NCI-H2171 (cell line): ENCODE results near the gene MROH8.

Experiments used
- DNase-seq: peaks from one replicate; lab custom pipeline; 2025; lab: John Stamatoyannopoulos, UW

The MROH8 gene

DNA sequence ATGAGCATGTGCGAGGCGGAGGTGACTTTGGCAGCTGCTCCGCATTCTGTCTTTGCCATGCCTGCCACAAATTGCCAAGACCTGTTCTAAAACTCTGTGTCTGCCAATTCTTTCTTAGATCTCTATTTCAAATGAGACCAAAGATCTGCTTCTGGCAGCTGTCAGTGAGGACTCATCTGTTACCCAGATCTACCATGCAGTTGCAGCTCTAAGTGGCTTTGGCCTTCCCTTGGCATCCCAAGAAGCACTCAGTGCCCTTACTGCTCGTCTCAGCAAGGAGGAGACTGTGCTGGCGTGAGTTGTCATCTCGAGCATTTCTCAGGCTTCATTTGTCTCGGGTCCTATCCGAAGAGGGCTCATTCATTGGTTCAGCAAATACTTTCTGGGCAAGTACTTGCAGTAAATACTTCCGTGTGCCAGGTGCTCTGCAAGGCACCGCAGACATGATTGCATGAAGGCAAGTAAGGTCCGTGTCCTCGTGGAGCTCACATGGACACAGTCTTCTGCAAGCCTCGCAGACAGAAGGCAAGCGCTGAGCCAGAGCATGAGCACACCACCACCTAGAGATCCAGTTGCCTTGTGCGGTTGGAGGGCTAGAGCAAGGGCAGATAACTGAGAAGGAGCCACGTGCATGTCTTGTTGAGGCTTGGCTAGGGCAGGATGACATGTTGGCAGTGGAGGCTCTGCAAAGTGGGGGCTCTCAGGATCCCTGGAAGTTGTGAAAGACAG, 19.7 kb upstream of the MROH8 start:
- no peak for DNase-seq

DNA sequence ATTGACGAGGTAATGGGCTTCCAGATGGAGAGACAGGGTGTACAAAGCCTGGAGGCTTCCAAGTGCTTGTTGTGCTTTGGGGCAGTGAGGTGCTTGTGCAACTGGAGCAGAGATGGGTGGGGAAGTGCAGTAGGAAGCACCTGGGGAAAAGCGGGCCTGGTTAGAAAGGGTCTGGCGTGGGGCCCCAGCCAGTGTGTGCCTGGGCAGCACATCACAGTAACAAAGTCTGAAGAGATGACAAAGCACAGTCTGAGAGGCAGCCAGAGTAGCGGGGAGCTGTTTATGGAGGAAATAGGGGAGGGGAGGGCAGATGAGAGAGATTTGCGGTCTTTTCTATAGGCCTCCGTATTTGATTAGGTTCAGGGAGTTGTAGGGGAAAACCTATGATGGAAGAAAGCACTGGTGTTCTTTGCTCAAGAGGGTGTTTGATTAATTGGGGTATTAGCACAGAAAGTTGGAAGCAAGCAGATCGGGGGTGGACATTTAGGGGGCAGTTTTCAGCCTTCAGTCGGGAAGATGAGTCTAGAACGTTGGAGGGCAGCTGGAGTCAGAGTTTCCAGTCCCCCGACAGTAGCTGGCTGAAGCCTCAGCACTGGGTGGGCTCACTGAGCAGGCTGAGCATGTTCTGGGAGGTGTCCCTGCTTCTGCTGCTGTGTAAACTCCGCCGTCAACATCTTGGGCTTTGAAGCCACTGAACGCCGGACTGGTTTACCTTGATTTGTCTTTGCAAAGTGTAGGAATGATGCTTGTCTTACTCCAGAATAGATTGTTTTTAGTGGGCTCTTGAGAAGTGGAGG, 15.5 kb upstream of the MROH8 start:
- DNase-seq: no peak

DNA sequence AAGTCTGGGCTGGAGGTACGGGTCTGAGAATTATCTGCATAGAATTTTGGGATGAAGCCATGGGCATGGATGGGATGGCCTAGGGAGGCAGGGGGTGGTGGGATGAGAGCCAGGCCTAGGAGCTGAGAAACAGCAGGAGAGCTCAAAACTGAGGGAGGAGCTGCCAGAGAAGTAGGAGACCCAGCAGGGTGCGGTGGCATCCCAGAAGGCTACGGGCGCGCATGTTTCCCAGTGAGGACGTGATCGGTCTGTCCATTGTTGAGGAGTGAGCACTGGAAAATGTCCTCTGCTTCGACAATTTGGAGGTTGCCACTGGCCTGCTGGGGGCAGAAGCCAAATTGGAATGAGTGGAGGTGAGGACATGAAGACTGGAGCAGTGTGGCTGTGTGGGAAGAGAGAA, 14.5 kb upstream of the MROH8 start:
- DNase-seq: no peak

DNA sequence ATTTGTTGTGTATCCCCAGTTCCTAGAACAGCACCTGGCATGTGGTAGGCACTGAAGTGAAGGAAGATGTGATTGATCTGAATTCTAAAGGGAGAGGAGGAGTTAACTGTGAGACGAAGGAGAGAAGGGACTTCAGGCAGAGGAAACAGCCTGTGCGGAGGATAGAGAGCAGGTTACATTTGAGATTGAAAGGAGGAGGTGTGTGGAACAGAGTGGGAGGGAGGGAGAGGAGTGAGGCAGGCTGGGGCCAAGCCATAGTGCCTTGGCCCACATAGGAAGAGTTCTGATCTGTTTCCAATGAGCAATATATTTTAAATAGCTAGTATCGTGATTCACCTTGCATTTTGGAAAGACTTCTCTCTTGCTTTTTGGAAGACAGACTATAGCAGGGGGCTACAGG, 13.9 kb upstream of the MROH8 start:
- no peak for DNase-seq

DNA sequence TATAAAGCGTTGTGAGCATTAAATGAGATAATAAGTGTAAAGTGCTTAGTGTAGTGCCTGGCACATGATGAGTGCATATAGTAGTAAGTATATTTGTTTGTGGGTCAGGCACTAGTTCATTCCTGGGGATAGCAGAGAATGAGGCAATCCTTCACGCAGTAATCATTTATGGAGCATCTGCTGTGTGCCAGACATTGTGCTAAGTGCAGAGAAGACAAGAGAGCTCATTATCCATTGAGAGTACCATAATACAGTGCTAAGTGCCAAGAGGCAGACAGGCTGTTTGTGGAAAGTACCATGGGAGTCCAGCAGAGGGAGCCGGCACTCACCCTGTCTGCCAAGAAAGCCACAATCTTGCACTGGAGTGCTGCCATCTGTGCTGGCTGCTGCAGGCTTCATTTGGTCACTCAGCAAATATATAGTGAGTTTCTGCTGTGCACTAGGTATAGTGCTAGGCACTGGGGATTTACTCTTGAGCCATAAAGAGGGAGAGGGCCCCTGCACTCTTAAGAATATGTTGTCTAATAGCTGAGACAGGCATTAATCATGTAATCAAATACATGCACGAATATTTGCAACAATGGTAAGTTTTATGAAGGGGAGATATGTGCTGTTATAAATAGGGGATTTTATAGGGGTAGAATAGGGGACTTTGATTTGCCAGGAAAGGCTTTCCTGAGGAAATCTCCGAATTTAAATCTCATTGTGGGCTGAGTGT, 12.9 kb upstream of the MROH8 start:
- DNase-seq: peak; percentile 72

DNA sequence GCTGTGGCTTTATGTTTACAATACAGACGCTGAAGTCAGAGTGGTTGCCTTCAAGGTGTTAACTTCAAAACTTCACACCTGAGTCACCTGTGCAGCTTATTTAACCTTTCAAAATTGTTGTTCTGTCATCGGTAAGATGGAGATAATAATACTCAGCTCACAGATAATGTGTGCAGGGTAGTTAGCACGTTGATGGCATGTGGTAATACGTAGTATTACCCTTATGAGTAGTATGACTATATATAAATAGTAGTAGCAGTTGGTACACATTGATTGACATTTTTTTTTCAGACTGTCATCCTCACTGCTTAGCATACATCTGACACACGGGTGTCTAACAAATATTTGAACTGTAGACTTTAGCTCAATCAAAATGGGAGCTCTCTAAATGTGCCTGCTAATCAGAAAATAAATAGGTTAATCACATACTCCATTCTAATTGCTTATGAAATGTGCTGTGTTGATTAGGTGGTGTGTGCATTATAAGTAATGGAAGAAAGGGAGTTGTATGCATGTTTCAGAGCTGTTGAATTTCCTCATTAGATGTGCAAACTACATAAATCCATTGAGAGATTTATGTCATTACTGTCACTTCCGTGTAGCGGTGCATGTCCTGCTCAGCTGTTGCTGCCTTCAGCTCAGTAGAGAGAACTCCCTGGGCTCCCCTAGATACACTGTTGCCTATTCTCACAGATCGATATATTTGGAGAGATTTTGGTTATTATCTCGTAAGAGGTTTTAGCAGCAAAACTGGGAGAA, 11.2 kb upstream of the MROH8 start:
- no peak for DNase-seq

DNA sequence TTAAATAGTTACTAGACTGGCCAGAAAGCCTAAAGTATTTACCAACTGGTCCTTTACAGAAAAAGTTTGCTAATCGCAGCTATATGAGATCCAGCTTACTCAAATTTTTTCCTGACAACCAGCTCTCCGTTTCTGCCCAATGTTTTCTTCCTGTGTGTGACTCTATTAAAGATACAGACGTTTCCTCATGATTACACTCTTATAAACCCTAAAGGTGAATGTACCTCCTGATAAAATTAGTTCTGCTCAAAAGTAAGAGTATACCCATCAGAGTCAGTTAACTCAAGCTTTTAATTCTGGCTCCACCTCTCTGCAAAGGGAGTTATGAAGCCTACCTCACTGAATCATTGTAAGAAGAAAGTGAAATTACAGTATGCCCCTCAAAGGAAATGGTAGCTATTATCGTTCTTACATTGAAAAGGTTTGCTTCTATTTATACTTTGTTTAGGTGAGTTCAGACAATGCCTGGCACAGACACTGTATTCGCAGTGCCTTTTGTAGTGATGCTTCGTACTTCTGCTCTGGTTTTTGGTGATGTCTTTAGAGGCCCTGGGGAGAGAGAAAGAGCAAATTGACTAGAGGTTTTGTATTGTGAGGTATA, 10.2 kb upstream of the MROH8 start:
- DNase-seq: no peak

DNA sequence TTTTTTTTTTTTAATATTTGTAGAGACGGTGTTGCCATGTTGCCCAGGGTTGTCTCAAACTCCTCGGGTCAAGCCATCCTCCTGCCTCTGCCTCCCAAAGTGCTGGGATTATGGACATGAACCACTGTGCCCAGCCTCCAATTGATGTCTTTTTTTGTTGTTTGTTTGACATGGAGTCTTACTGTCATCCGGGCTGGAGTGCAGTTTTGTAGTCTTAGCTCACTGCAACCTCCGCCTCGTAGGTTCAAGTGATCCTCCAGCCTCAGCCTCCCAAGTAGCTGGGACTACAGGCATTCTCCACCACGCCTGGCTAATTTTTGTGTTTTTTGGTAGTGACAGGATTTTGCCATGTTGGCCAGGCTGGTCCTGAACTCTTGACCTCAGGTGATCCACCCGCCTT, 9.4 kb upstream of the MROH8 start:
- DNase-seq: no peak

DNA sequence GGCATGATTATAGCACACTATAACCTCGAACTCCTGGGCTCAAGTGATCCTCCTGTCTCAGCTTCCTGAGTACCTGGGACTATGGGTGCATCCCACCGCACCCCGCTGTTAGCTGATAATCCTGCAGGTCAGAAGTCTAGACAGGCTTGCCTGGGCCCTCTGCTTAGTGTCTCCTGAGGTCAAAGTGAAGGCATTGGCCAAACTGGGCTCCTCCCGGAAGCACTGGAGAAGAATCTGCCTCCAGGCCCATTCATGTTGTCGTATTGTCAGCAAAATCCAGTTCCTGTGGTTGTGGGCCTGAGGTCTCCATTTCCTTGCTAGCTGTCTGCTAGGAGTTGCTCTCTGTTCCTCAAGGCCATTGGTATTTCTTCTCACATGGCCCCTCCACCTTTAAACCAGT, 6.3 kb upstream of the MROH8 start:
- DNase-seq: no peak

DNA sequence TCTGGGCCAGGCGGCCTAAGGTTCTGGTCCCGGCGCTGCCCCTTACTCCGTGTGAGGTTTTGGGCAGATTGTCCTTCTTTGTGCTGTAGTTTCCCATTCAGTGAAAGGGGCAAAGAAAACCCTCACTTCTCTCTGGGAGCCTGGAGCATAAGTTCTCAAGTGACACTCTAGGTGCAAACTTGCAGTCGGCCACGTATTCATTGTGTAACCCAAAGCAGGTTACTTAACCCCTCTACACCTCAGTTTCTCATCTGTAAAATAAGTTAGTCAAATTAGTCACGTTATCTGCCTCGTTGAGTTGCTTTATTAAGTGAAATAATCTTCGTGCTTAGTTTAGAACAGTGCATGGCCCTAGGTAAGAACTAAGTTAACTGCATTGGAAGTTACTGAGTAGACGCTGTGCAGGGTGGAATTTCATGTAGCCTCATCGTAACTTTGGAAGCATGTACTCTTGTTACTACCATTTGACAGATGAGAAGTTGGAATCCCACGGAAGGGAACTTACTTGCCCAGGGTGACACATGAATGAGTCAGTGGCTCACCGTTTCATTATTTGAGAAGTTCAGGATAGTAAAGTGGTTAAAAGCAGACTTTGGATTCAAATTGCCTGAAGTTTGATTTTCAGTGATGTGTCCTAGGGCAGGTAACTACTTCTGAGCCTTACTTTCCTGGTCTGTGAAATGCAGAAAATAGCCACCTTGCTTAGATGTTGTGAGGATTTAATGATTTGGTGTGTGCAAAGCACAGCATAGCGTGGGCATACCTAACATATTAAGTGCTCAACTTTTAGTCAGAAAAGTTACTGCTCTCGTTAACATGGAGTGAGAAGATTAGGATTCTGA, 556 bp upstream of the MROH8 start:
- DNase-seq: no peak

DNA sequence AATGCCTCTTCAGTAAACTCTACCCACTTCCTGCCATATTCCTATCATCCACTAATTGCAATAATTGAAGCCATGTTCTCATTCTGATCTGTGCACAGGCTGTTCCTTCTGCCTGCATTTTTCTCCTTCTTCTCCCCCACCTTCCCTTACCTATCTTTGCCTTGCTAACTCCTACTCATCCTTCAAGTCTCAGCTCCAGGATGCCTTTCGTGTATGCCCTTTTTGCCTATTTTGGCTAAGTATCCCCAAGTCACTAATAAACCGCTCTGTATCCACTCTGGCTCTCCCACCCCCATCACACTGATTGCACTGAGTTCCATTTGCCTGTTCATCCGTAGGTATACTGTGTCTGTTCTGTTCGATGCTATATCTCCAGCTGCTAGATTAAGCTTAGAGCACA, 6.5 kb downstream of the MROH8 start:
- DNase-seq: no peak

DNA sequence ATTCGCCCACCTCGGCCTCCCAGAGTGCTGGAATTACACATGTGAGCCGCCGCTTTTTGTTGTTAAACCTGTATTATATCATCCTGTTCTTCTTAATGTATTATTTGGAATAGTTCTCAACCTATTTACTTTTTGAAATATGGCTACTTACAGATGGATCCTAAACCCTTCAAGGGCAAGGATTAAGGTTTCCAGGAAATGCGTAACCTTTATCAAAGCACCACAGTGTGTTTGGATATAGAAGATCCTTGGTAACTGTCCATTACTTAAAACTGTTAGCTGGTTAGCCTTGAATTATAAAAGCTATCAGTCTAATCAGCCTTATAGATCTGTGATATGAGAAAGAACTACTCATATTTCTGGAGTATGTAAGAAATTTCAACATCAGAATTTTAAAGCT, 12.5 kb downstream of the MROH8 start:
- no peak for DNase-seq

DNA sequence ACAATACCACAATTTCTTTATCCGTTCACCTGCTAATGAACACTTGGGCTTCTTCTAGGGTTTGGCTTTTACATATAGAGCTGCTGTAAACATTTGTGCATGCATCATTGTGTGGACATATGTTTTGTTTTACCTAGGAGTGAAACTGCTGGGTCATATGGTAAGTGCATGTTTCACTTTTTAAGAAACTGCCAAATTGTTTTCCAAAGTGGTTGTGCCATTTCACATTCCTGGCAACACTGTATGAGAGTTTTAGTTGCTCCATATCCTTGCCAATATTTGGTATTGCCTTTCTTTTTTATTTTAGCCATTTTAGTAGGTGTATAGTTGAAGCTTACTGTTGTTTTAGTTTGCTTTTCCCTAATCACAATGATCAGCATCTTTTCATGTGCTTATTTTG, 14.3 kb downstream of the MROH8 start:
- no peak for DNase-seq

DNA sequence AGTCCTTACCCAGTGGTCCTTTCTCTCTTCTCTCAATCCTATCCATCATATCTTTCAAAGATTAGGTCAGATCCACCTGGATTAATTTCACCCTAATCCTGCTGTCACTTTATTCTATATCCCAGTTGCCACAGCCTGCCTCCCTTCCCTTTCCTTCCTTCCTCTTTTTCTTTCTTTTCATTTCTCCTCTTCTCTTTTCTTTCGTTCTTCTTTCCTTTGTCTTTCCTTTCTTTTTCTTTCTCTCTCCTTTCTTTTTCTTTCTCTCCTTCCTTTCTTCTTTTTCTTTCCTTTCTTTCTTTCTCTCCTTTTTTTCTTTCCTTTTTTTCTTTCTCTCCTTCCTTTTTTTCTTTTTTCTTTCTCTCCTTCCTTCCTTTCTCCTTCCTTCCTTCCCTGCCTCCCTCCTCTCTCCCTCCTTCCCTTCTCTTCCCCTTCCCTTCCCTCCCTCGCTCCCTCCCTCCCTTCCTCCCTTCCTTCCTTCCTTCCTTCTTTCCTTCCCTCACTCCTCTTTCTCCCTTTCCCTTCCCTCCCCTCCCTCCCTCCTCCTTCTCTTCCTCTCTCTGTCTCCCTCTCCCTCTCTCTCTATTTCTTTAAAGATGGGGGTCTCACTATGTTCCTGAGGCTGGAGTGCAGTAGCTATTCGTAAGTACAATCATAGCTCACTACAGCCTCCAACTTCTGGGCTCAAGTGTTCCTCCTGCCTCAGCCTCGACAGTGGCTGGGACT, 15.4 kb downstream of the MROH8 start:
- no peak for DNase-seq

DNA sequence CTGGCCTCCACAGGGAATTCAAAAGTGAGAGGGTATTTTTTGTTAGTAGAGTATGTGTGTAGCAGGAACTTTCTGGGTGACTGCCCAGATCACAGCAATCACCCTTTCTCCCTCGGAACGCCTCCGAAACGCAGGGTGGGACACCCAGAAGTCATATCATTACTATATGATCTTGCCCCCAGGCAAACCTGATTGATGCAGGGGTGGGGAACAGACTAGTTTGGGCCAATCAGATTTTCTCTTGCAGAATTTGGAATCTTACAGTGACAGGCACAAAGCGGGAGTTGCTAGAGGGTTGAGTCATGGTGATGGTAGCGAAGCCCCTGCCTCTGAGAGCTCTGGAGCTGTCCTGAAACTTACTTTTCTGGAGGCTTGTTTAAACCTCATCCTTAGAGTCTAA, 16.7 kb downstream of the MROH8 start:
- no peak for DNase-seq

DNA sequence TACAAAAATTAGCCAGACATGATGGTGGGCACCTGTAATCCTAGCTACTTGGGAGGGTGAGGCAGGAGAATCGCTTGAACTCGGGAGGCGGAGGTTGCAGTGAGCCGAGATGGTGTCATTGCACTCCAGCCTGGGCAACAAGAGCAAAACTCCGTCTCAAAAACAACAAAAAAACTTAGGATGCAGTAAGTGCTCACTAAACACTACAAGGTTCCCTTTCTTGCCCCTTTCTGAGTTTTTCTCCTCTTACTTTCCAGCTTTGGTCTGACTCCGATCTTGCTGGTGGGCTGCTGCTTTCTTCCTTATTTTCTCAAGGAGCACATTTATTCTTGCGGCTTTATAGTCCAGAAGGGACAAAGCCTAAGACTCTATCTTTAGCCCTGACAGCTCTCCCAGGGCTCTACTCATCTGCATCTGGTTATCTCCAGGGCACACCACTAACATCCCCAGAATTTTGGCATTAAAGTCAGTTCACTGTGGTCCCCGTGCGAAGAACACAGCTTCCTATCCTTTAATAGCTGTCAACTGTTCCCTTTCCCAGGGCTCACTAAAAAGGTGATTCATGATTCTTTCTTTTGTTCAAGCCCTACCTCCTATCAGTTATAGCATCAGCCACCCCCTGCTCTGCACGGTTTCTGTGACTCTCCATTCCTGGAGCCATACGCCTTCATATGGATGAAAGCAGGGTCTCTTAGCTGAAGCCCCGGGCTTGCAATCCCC, 17.4 kb downstream of the MROH8 start:
- no peak for DNase-seq

DNA sequence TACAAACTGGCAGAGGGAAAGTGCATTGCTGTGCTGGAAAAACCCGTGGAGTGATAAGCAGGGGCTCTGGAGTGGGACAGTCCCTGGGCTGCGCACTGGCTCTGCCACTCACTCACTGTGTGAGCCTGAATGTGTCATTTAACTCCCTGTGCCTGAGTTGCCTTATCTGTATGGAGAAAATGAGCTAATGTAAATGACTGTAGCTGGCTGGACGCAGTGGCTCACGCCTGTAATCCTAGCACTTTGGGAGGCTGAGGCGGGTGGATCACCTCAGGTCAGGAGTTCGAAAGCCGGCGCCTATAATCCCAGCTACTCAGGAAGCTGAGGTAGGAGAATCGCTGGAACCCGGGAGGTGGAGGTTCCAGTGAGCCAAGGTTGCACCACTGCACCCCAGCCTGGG, 18.7 kb downstream of the MROH8 start:
- DNase-seq: no peak

DNA sequence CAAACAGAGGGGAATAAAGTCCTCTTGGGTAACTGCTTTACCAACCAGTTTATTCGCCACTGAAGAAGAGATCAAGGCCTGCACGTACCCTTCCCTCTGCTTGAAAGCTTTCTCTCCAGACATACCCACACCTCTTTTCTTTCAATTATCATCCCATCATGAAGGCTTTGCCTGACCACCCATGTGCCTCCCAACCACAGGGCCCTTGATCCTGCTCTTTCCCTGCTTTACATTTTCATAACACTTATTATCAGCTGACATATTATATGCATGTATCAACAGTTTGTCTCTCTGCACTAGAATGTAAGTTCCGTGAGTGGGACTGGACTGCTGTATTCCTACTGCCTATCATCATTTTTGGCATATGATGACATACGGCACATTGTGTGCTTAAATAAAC, 21.1 kb downstream of the MROH8 start:
- no peak for DNase-seq

DNA sequence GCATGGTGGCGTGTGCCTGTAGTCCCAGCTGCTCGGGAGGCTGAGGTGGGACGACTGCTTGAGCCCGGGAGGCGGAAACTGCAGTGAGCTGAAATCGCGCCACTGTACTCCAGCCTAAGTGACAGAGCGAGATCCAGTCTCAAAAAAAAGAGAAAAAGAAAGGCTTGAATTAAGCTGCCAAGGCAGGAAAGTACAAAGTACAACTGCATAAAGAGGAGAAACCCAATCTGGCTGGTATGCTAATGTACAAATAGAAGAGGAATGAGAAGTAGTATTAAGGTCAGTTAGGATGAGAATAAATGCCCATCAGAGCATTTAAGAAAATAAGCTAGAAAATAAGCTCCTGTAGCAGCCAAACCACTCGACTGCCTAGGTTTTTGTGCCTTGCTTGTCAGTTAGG, 23.4 kb downstream of the MROH8 start:
- DNase-seq: no peak
